Stimulated activated CD4-positive, alpha-beta T cell treated with anti-CD3 and anti-CD28 coated beads, Interleukin-4, amount 100 ng/mL, for 4 hours (primary cell): Measurements from ENCODE around the gene PRXL2C.
A peak's percentile ranks its signal among the peaks of the same experiment; 100 is the strongest.
"Not testable (repeated sequence)": the region's sequence is repeated elsewhere in the genome, so short reads cannot be mapped to it uniquely, and the experiment has no call there.

Source experiments
- DNase-seq, 2 experiments: peaks; one replicate each; pipeline ENCODE4 v3.0.0-alpha.2; 2020

Gene PRXL2C

GRCh38 chr9:96655198-96655851 is at the start of gene PRXL2C:
PRXL2C (minus strand) TSS chr9:96655317; CDS start chr9:96655281, 36 bp downstream.
- peak; percentile 83 to 84 for DNase-seq

GRCh38 chr9:96700721-96701375 is 45.7 kb upstream of the PRXL2C start:
- DNase-seq: not testable (repeated sequence)

- no peak for DNase-seq
Observed at GRCh38 chr9:96691326-96691725, 36.2 kb upstream of the PRXL2C start.

- no peak for DNase-seq
Observed at GRCh38 chr9:96688745-96689464, 33.8 kb upstream of the PRXL2C start.

GRCh38 chr9:96688187-96688586 is 33.1 kb upstream of the PRXL2C start:
- no peak for DNase-seq

- DNase-seq: peak; percentile 62 to 66
Observed at GRCh38 chr9:96686638-96687335, 31.7 kb upstream of the PRXL2C start.

- DNase-seq: no peak
Observed at GRCh38 chr9:96680812-96681499, 25.8 kb upstream of the PRXL2C start.

- no peak for DNase-seq
Observed at GRCh38 chr9:96674906-96675538, 19.9 kb upstream of the PRXL2C start.

GRCh38 chr9:96673786-96674185 is 18.7 kb upstream of the PRXL2C start:
- not testable (repeated sequence) for DNase-seq

- DNase-seq: no peak
Observed at GRCh38 chr9:96668868-96669534, 13.9 kb upstream of the PRXL2C start.

GRCh38 chr9:96667363-96667728 is 12.2 kb upstream of the PRXL2C start:
- DNase-seq: no peak

- DNase-seq: not testable (repeated sequence)
Observed at GRCh38 chr9:96666653-96667362, 11.7 kb upstream of the PRXL2C start.

GRCh38 chr9:96665789-96666188 is 10.7 kb upstream of the PRXL2C start:
- DNase-seq: no peak

GRCh38 chr9:96663506-96664120 is 8.5 kb upstream of the PRXL2C start:
- no peak for DNase-seq

- no peak for DNase-seq
Observed at GRCh38 chr9:96661711-96662110, 6.6 kb upstream of the PRXL2C start.

GRCh38 chr9:96660692-96661248 is 5.7 kb upstream of the PRXL2C start:
- DNase-seq: no peak

GRCh38 chr9:96654450-96655197 is 493 bp downstream of the PRXL2C start:
- peak; percentile 43 to 63 for DNase-seq

GRCh38 chr9:96651626-96652025 is 3.5 kb downstream of the PRXL2C start:
- DNase-seq: no peak

- DNase-seq: no peak
Observed at GRCh38 chr9:96649620-96650324, 5.3 kb downstream of the PRXL2C start.
